Fibroblast of pulmonary artery (primary cell): ENCODE measurements around the gene HSP90AB1.
A peak's percentile ranks its signal among the peaks of the same experiment; 100 is the strongest.

Source experiments
- DNase-seq: peaks from one replicate; pipeline ENCODE4 v3.0.0-alpha.2; 2010; ENCODE audit warnings: low read depth
- H3K4me3 ChIP-seq: replicated peaks from 2 replicates; pipeline ENCODE4 v1.5.1; 2011; ENCODE audit warnings: low read depth, mild to moderate bottlenecking, control low read depth, low read length, moderate library complexity
- TF ChIP-seq, protein P1 (sequence below): IDR thresholded peaks from 2 replicates; pipeline ENCODE4 v1.5.1; 2011; ENCODE audit warnings: mild to moderate bottlenecking, control low read depth, low read length, inconsistent platforms; ENCODE audit errors: missing control alignments

Gene HSP90AB1

DNA sequence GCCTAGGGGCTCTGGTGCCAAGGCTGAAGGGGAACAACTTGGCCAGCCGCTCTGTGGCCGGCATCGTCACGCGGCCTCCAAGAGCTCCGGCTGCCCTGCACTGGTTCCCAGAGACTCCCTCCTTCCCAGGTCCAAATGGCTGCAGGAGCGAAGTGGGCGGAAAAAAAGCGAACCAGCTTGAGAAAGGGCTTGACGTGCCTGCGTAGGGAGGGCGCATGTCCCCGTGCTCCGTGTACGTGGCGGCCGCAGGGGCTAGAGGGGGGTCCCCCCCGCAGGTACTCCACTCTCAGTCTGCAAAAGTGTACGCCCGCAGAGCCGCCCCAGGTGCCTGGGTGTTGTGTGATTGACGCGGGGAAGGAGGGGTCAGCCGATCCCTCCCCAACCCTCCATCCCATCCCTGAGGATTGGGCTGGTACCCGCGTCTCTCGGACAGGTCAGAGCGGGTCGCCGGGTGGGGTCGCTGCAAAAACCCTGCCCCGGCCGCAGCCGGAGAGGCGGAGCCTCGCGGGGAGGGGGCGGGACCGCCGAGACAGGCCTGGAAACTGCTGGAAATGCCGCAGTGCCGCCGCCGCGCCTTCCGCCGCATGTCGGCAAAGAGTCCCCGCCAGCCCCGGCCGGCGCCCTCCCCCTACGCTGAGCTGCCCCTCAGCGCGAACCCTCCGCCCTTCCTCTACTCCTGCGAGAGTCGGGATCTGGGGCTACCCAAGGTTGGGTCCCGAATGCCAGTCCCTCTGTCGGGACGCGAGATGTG lies 814 bp upstream of the HSP90AB1 start:
- peak overlapping the region; percentile 100 for H3K4me3 ChIP-seq
- TF ChIP-seq, protein P1, sequence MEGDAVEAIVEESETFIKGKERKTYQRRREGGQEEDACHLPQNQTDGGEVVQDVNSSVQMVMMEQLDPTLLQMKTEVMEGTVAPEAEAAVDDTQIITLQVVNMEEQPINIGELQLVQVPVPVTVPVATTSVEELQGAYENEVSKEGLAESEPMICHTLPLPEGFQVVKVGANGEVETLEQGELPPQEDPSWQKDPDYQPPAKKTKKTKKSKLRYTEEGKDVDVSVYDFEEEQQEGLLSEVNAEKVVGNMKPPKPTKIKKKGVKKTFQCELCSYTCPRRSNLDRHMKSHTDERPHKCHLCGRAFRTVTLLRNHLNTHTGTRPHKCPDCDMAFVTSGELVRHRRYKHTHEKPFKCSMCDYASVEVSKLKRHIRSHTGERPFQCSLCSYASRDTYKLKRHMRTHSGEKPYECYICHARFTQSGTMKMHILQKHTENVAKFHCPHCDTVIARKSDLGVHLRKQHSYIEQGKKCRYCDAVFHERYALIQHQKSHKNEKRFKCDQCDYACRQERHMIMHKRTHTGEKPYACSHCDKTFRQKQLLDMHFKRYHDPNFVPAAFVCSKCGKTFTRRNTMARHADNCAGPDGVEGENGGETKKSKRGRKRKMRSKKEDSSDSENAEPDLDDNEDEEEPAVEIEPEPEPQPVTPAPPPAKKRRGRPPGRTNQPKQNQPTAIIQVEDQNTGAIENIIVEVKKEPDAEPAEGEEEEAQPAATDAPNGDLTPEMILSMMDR: no peak
- peak; percentile 83 for DNase-seq

DNA sequence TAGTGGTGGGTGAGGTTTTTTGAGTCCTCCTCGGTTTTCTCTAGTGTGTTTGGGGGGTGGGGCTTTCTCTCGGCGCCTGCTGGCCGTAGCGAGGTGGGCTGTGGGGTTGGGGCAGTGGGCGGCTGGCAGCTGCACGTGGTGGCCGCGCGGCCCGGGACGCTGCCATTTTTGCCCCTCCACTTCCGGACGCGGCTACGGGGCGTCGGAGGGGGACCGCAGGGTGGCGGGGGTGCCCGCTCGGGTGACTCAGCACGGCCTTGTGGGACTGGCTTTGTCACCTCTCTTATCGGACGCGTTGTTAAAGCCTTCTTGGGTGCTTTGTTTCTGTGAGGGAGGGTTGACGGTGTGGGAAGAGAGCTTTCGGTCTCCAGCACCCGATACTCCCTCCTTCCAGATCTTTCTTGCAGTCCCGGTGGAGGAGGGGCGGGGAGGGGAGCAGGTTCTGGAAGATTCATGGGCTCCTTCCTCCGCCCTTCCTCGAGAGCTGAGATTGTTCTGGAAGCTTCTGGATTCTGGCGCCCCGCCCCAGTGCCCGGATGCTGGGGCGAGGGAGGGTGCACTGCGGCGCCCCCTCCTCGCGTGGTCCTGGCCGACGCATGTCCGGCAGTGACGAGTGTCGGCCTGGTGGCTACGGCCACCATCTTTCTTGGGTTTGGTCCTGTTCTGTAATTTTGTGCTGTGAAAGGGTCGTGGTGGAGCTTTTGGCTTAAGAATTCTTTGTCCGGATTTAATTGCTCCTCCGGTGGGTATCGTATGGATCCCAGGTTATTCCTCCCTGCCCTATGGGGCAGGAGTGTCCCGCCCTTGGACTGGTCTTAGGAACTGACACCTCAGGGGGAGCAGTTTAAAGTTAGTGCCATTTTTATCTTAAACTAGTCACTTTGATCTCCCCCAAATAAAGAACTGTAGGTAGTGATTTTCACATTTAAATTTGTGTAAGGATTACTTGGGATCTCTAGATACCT lies 719 bp downstream of the HSP90AB1 start:
- peak; percentile 64 for DNase-seq
- TF ChIP-seq, protein P1: no peak
- peak overlapping the region; percentile 100 for H3K4me3 ChIP-seq

DNA sequence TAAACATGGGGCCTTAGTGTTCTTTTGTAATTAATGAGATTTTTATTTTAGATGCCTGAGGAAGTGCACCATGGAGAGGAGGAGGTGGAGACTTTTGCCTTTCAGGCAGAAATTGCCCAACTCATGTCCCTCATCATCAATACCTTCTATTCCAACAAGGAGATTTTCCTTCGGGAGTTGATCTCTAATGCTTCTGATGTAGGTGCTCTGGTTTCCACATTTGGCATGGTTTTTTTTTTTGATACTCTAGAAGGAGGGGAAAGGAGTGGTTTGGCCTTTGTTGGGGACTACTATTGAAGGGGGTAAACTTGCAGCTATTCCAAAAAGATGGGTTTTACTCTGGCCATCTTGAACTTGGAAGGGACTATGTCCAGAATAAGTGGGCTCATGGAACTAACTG lies 1.7 kb downstream of the HSP90AB1 start:
- peak overlapping the region; percentile 100 for H3K4me3 ChIP-seq
- no peak for DNase-seq
- TF ChIP-seq, protein P1: no peak

DNA sequence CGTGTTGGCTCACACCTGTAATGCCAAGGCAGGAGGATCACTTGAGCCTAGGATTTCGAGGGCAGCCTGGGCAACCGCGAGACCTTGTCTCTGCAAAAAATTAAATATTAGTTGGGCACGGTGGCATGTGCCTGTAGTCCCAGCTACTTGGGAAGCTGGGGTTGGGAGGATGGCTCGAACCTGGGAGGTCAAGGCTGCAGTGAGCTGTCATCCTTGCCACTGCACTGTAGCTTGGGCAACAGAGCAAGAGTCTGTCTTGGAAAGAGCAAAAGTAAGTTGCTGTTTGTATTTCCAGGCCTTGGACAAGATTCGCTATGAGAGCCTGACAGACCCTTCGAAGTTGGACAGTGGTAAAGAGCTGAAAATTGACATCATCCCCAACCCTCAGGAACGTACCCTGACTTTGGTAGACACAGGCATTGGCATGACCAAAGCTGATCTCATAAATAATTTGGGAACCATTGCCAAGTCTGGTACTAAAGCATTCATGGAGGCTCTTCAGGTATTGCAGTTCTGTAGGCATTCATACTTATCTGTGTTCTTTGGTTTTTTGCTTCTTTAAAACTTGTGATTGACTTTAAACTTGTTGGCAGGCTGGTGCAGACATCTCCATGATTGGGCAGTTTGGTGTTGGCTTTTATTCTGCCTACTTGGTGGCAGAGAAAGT lies 2.3 kb downstream of the HSP90AB1 start:
- peak overlapping the region; percentile 100 for H3K4me3 ChIP-seq
- no peak for DNase-seq
- TF ChIP-seq, protein P1: no peak

DNA sequence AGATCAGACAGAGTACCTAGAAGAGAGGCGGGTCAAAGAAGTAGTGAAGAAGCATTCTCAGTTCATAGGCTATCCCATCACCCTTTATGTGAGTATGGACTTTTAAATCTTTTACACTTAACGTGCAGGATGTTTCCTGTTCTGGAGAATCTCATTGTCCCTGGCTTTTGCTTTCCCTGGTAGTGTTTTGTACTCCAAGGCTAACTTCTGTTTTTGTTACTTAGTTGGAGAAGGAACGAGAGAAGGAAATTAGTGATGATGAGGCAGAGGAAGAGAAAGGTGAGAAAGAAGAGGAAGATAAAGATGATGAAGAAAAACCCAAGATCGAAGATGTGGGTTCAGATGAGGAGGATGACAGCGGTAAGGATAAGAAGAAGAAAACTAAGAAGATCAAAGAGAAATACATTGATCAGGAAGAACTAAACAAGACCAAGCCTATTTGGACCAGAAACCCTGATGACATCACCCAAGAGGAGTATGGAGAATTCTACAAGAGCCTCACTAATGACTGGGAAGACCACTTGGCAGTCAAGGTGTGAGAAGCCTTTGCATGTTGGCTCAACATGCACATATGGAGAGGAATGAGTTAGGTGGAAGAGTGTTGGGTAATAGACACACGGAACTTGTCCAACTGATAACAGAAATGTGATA lies 3.3 kb downstream of the HSP90AB1 start:
- TF ChIP-seq, protein P1: no peak
- H3K4me3 ChIP-seq: no peak overlapping the region
- no peak for DNase-seq

DNA sequence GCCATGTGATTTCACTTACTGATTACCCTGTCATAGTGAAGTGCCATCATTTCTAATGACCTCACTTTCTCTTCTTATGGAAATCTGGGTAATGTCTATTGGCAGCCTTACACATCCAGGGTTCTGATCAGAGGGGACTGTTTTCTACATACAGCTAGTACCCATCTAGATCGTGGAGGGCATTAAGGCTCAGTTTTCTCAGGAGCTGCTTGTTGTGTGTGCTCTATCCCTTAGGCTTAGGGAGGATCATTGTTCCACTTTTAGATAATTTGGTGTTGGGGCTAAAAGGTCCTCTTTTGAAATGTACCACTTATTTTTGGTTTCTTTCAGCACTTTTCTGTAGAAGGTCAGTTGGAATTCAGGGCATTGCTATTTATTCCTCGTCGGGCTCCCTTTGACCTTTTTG lies 3.8 kb downstream of the HSP90AB1 start:
- TF ChIP-seq, protein P1: no peak
- no peak overlapping the region for H3K4me3 ChIP-seq
- no peak for DNase-seq
